ENCODE results near the gene GMIP.
A peak's percentile ranks its signal among the peaks of the same experiment; 100 is the strongest.

GMIP gene

DNA sequence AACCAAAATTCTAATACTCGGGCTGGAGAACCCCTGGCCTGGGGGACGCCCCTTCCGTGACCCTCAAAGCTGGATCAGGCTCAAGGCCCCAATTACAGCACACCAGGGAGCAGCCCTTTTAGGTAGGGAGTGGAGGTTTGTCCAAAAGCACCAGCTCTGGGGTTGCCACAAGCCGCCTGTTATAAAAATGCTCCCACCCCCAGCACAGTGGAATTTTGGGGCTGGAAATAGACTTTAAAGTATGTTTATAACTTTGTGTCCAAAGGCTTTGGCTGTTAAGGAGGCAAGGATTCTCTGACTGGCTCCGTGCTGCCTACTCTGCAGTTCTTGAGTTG lies 564 bp upstream of the GMIP start:
- Histone ChIP-seq H3K27ac (no peak overlapping the region), H2AFZ (peak overlapping the region; percentile 79), H3K36me3 (ENCODE audit: control insufficient read depth, insufficient read depth, low read length) (no peaks in the 10 kb centered on the region), H3K9ac (no peak overlapping the region), H3K79me2 (no peaks in the 10 kb centered on the region), H3K4me3 (ENCODE audit: low read depth, low read length) (no peak overlapping the region), H3K9me3 (ENCODE audit: control insufficient read depth, low read length) (no peaks in the 10 kb centered on the region), H3K4me2 (ENCODE audit: low read length) (peak overlapping the region; percentile 92), H3K4me1 (peaks cover 5% of the 10 kb centered on the region), H3K27me3 (ENCODE audit: control insufficient read depth, insufficient read depth, low read length) (no peaks in the 10 kb centered on the region)
- TF ChIP-seq CTCF (IDR thresholded peaks at IDR 0.05), result no peak

DNA sequence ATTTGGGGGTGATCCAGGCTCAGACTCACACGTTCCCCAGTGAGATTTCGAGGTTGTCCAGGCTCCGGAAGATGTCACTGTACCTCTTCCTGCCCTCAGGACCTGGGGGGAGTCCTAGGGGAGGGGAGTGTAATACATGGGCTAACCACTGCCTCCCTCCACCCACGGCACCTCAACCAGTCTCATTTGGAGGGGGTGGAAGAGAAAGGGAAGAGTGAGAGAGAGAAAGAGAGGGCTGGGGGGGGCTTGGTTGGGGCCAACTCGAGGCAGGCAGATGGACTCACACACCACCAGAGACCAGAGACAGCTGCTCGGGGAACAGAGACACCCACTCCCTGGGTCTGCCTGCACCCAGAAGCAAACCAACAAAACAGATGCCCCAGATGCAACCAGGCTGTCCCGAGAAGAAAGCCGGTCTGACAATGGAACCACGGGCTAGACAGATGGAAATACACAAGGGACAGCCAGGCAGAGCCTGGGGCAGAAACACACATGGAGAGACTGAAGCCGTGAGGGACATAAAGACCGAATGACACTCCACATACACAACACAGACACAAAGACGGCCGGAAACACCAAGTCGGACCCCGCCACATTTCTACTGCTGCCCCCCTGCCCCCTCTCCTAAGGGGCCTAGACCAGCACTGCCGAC lies 825 bp downstream of the GMIP start:
- no peaks in the 10 kb centered on the region for H3K36me3 ChIP-seq (ENCODE audit: control insufficient read depth, insufficient read depth, low read length)
- peak overlapping the region; percentile 79 for H2AFZ ChIP-seq
- H3K27me3 ChIP-seq (ENCODE audit: control insufficient read depth, insufficient read depth, low read length), result no peaks in the 10 kb centered on the region
- H3K9ac ChIP-seq, result no peak overlapping the region
- TF ChIP-seq CTCF (IDR thresholded peaks at IDR 0.05), result no peak
- no peak overlapping the region for H3K27ac ChIP-seq
- peak overlapping the region; percentile 92 for H3K4me2 ChIP-seq (ENCODE audit: low read length)
- peaks cover 5% of the 10 kb centered on the region for H3K4me1 ChIP-seq
- H3K79me2 ChIP-seq, result no peaks in the 10 kb centered on the region
- H3K9me3 ChIP-seq (ENCODE audit: control insufficient read depth, low read length), result no peaks in the 10 kb centered on the region
- H3K4me3 ChIP-seq (ENCODE audit: low read depth, low read length), result peak overlapping the region; percentile 67

GRCh38 chr19:19637523-19638251 lies 5.8 kb downstream of the GMIP start:
- Histone ChIP-seq H3K4me3 (ENCODE audit: low read depth, low read length) (no peak overlapping the region), H3K9me3 (ENCODE audit: control insufficient read depth, low read length) (no peaks in the 10 kb centered on the region), H3K27ac (no peak overlapping the region), H3K27me3 (ENCODE audit: control insufficient read depth, insufficient read depth, low read length) (no peaks in the 10 kb centered on the region), H3K4me2 (ENCODE audit: low read length) (peak overlapping the region; percentile 31), H2AFZ (peak overlapping the region; percentile 90), H3K4me1 (peaks cover 9% of the 10 kb centered on the region), H3K36me3 (ENCODE audit: control insufficient read depth, insufficient read depth, low read length) (no peaks in the 10 kb centered on the region), H3K9ac (no peak overlapping the region), H3K79me2 (no peaks in the 10 kb centered on the region)
- TF ChIP-seq CTCF (IDR thresholded peaks at IDR 0.05), result no peak

DNA sequence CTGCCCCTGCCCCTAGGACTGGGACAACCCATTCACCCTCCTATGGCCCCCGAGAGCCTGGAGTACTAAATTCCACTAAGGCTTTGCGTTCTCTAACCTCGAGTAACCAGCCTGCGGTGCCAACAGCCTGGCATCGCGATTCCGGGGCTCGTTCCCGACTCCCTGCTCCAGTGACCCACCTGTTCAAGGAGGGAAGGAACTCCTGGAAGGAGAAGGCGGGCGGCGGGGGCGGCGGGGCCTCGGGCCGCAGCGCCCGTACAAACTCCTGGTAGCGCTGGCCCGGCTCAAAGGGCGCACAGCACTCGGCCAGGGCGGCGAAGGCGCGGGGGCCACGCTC lies 6.3 kb downstream of the GMIP start:
- H3K4me2 ChIP-seq (ENCODE audit: low read length), result peak overlapping the region; percentile 31
- H3K27me3 ChIP-seq (ENCODE audit: control insufficient read depth, insufficient read depth, low read length), result no peaks in the 10 kb centered on the region
- H3K79me2 ChIP-seq, result no peaks in the 10 kb centered on the region
- no peak overlapping the region for H3K9ac ChIP-seq
- TF ChIP-seq CTCF (IDR thresholded peaks at IDR 0.05), result no peak
- peak overlapping the region; percentile 90 for H2AFZ ChIP-seq
- H3K9me3 ChIP-seq (ENCODE audit: control insufficient read depth, low read length), result no peaks in the 10 kb centered on the region
- H3K36me3 ChIP-seq (ENCODE audit: control insufficient read depth, insufficient read depth, low read length), result no peaks in the 10 kb centered on the region
- H3K4me3 ChIP-seq (ENCODE audit: low read depth, low read length), result no peak overlapping the region
- peaks cover 9% of the 10 kb centered on the region for H3K4me1 ChIP-seq
- H3K27ac ChIP-seq, result peak overlapping the region; percentile 56

All from parathyroid adenoma (tissue), 2 donors.